K562 (cell line): ENCODE results near the gene IDI2. TPM values are rescaled to one million over a fixed set of nuclear protein-coding genes. Genes with fewer than 3 reads are reported as not detected.

Source experiments
- ATF7 ChIP-seq: fragments of 450-650 bp; IDR thresholded peaks from 2 replicates; pipeline ENCODE4 v1.7.1; 2014; ENCODE audit warnings: mild to moderate bottlenecking, moderate library complexity
- CREM ChIP-seq: IDR thresholded peaks from 2 replicates; pipeline ENCODE4 v1.6.1; 2014; ENCODE audit warnings: antibody characterized with exemption, low read depth
- ELK3 ChIP-seq: fragments of 450-650 bp; formaldehyde crosslinking; IDR thresholded peaks from 2 replicates; pipeline ENCODE4 v1.4.0; 2020; ENCODE audit warnings: mild to moderate bottlenecking
- FOS ChIP-seq: IDR thresholded peaks from 3 replicates; pipeline ENCODE4 v1.6.1; 2011; ENCODE audit not compliant: insufficient read length; ENCODE audit errors: extremely low read depth
- FOXJ2 ChIP-seq: fragments of 200-800 bp; sonication (Bioruptor generic); IDR thresholded peaks from 2 replicates; pipeline ENCODE4 v1.6.1; 2016; ENCODE audit warnings: missing genetic modification characterization, missing compliant biosample characterization
- FOXO4 ChIP-seq: fragments of 450-650 bp; formaldehyde crosslinking; IDR thresholded peaks from 2 replicates; pipeline ENCODE4 v1.4.0; 2020; ENCODE audit warnings: mild to moderate bottlenecking, moderate library complexity
- GATAD2A ChIP-seq: fragments of 450-650 bp; IDR thresholded peaks from 2 replicates; pipeline ENCODE4 v1.6.1; 2017
- GTF3C2 ChIP-seq: IDR thresholded peaks from 3 replicates; pipeline ENCODE4 v1.6.1; 2011; ENCODE audit warnings: borderline replicate concordance, mild to moderate bottlenecking, moderate library complexity; ENCODE audit not compliant: insufficient read length; ENCODE audit errors: extremely low read depth
- MEIS2 ChIP-seq: fragments of 450-650 bp; IDR thresholded peaks from 2 replicates; pipeline ENCODE4 v1.6.1; 2014; ENCODE audit warnings: mild to moderate bottlenecking; ENCODE audit not compliant: partially characterized antibody
- NFATC3 ChIP-seq: fragments of 450-650 bp; IDR thresholded peaks from 2 replicates; pipeline ENCODE4 v1.6.1; 2017; ENCODE audit warnings: mild to moderate bottlenecking
- RAD51 ChIP-seq: fragments of 450-650 bp; IDR thresholded peaks from 2 replicates; pipeline ENCODE4 v1.7.1; 2016; ENCODE audit warnings: low read depth, mild to moderate bottlenecking, borderline replicate concordance
- SMAD2 ChIP-seq: fragments of 150-350 bp; IDR thresholded peaks from 2 replicates; pipeline ENCODE4 v1.6.1; 2014; ENCODE audit warnings: low read depth, mild to moderate bottlenecking, low read length
- SNIP1 ChIP-seq: fragments of 450-650 bp; IDR thresholded peaks from 2 replicates; pipeline ENCODE4 v1.7.1; 2017; ENCODE audit warnings: low read depth, mild to moderate bottlenecking
- STAT5B ChIP-seq: fragments of 250-450 bp; sonication (Bioruptor Pico); IDR thresholded peaks from 2 replicates; pipeline ENCODE4 v1.8.0; 2021; ENCODE audit warnings: mild to moderate bottlenecking, inconsistent platforms
- TSC22D4 ChIP-seq: fragments of 450-650 bp; IDR thresholded peaks from 2 replicates; pipeline ENCODE4 v1.6.1; 2016; ENCODE audit warnings: missing genetic modification characterization, missing biosample characterization, control low read depth
- ZNF212 ChIP-seq: fragments of 450-650 bp; formaldehyde crosslinking; IDR thresholded peaks from 2 replicates; pipeline ENCODE4 v1.4.0; 2020; ENCODE audit warnings: mild to moderate bottlenecking
- polyA plus RNA-seq, 8 experiments: library from polyadenylated mRNA; depleted of rRNA in 4 of 8; stranded (reverse) in 5 of 8; unstranded in 3 of 8; fragments of >200 nt; fragmentation: Nextera tagmentation in 2 of 8; fragmentation: Illumina TruSeq in 1 of 8; extraction: Ambion mirVana in 2 of 8; extraction: Trizol in 1 of 8; gene quantifications; 2 replicates each; pipeline versions ENCODE4 v1.2.1 to v1.2.3, GENCODE V29; 2011 to 2014; ENCODE audit warnings: inconsistent platforms in 1 of 8, missing spikeins in 1 of 8
- total RNA-seq, 7 experiments: library from RNA; depleted of rRNA in 6 of 7; stranded (reverse); fragments of >200 nt in 6 of 7; fragmentation: Illumina TruSeq in 2 of 7; extraction: Trizol in 2 of 7; gene quantifications; 2 replicates each; pipeline versions ENCODE4 v1.2.1 to v1.2.3, GENCODE V29; 2011 to 2021; ENCODE audit warnings: low replicate concordance in 1 of 7
- TF ChIP-seq, protein P1 (sequence below), 2 experiments: fragments of 250-450 bp in 1 of 2; fragments of 450-650 bp in 1 of 2; sonication (Bioruptor Pico) in 1 of 2; IDR thresholded peaks; 2 replicates each; pipeline versions ENCODE4 v1.6.1 to v1.8.0; 2016 to 2021; ENCODE audit warnings: mild to moderate bottlenecking in 2 of 2, moderate library complexity in 2 of 2, missing compliant biosample characterization in 1 of 2, missing genetic modification characterization in 1 of 2
- TF ChIP-seq, protein P2 (sequence below): fragments of 450-650 bp; IDR thresholded peaks from 2 replicates; pipeline ENCODE4 v1.7.0; 2016; ENCODE audit warnings: borderline replicate concordance
- TF ChIP-seq, protein P3 (sequence below): fragments of 450-650 bp; conservative IDR thresholded peaks from 2 replicates; pipeline ENCODE4 v1.6.1; 2016; ENCODE audit warnings: missing genetic modification characterization, low read depth, mild to moderate bottlenecking, missing compliant biosample characterization, moderate library complexity

The IDI2 gene
- total and polyA plus RNA-seq, 9 of the 15 experiments (the other 6 are each of a cell fraction or from before 2014, with no cell fraction given): not detected

GRCh38 chr10:1048732-1049424 is 23.2 kb upstream of the IDI2 start, which contains the start of gene IDI1 (continued):
- TF ChIP-seq, protein P1, sequence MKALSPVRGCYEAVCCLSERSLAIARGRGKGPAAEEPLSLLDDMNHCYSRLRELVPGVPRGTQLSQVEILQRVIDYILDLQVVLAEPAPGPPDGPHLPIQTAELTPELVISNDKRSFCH (CRISPR knock-in tag; IDR thresholded peaks at IDR 0.05): no peak
- TF ChIP-seq, protein P1 (tag; IDR thresholded peaks at IDR 0.05): no peak
- no peak for TF ChIP-seq GTF3C2
- peak; percentile 87 for TF ChIP-seq FOS
- no peak for TF ChIP-seq STAT5B (CRISPR knock-in tag)
- 0 out of 2 replicates have a peak, but pooled peaks have one; percentile 86 for TF ChIP-seq NFATC3
- peak; percentile 71; the same call in 1 of the 2 replicates for TF ChIP-seq SNIP1
- TF ChIP-seq GATAD2A: 0 out of 2 replicates have a peak, but pooled peaks have one; percentile 43
- no peak for TF ChIP-seq ELK3 (CRISPR knock-in tag)
- no peak for TF ChIP-seq TSC22D4 (tag)
- TF ChIP-seq FOXO4: no peak
- TF ChIP-seq RAD51: no peak
- TF ChIP-seq ATF7: peak; percentile 91
- TF ChIP-seq ZNF212: no peak
- TF ChIP-seq, protein P2, sequence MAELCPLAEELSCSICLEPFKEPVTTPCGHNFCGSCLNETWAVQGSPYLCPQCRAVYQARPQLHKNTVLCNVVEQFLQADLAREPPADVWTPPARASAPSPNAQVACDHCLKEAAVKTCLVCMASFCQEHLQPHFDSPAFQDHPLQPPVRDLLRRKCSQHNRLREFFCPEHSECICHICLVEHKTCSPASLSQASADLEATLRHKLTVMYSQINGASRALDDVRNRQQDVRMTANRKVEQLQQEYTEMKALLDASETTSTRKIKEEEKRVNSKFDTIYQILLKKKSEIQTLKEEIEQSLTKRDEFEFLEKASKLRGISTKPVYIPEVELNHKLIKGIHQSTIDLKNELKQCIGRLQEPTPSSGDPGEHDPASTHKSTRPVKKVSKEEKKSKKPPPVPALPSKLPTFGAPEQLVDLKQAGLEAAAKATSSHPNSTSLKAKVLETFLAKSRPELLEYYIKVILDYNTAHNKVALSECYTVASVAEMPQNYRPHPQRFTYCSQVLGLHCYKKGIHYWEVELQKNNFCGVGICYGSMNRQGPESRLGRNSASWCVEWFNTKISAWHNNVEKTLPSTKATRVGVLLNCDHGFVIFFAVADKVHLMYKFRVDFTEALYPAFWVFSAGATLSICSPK: no peak
- peak; percentile 37 for TF ChIP-seq MEIS2
- 0 out of 2 replicates have a peak, but pooled peaks have one; percentile 28 for TF ChIP-seq FOXJ2 (tag)
- TF ChIP-seq CREM: peak; percentile 93
- TF ChIP-seq, protein P3, sequence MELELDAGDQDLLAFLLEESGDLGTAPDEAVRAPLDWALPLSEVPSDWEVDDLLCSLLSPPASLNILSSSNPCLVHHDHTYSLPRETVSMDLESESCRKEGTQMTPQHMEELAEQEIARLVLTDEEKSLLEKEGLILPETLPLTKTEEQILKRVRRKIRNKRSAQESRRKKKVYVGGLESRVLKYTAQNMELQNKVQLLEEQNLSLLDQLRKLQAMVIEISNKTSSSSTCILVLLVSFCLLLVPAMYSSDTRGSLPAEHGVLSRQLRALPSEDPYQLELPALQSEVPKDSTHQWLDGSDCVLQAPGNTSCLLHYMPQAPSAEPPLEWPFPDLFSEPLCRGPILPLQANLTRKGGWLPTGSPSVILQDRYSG (tag): no peak
- TF ChIP-seq SMAD2: no peak
